Rectal smooth muscle tissue (tissue), 1 donor: ENCODE data around the gene PIK3CD.

Experiments used
- H3K27ac ChIP-seq: one replicate; pipeline ENCODE4 v1.7.0; 2013; ENCODE audit warnings: low read depth, low read length, inconsistent platforms
- H3K27me3 ChIP-seq: one replicate; pipeline ENCODE4 v1.7.0; 2013; ENCODE audit warnings: low read length; ENCODE audit not compliant: control insufficient read depth, insufficient read depth
- H3K36me3 ChIP-seq: one replicate; pipeline ENCODE4 v1.7.0; 2013; ENCODE audit warnings: low read length; ENCODE audit not compliant: control insufficient read depth, insufficient read depth
- H3K4me1 ChIP-seq: one replicate; pipeline ENCODE4 v1.7.0; 2013; ENCODE audit warnings: low read length; ENCODE audit not compliant: control insufficient read depth, insufficient read depth
- H3K4me3 ChIP-seq: one replicate; pipeline ENCODE4 v1.7.0; 2013; ENCODE audit warnings: low read length
- H3K9ac ChIP-seq: one replicate; pipeline ENCODE4 v1.7.0; 2013; ENCODE audit warnings: low read length

The PIK3CD gene

DNA sequence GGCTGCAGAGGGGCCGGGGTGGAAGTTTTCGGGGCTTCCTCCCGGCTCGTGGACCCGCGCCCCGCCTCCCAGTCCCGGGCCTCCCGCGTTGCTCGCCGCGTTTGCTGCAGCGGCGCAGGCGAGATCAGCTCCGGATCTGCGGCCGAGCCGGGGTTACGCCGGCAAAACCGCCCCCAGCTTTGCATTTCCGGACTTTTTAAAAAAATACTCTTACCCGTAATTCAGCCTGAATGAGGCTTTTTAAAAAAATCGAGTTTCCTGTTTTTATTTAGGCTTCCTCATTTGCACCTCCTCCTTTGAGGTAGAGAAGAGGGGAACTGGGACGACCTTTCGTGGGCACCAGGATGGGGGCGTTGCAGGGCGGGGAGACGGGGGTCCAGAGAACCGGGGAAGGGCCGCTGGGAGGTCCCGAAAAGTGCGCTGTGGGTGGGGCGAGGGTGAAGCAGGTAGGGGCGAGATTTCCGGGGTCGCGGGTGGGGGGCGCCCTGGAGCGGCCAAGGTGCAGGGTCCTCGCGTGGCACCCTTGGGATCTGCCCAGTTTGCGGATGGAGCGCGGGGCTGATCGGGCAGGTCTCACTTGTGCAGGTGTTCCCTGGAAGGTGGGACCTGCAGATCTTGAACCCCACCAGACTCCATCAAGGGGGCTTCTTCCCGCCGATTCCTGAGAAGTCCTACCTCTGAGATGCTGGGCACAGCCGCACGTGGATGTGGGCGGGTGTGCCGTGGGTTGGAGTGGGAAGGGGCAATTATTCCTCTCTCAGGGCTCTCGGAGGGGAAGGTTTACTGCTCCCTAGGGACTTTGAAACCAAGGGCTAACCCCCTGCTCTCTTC, 1.1 kb downstream of the PIK3CD start:
- H3K36me3 ChIP-seq: no peaks in the 10 kb centered on the region
- H3K4me3 ChIP-seq: peak overlapping the region; percentile 58
- H3K27me3 ChIP-seq: peaks cover 3% of the 10 kb centered on the region
- no peak overlapping the region for H3K9ac ChIP-seq
- H3K27ac ChIP-seq: no peak overlapping the region
- no peaks in the 10 kb centered on the region for H3K4me1 ChIP-seq

DNA sequence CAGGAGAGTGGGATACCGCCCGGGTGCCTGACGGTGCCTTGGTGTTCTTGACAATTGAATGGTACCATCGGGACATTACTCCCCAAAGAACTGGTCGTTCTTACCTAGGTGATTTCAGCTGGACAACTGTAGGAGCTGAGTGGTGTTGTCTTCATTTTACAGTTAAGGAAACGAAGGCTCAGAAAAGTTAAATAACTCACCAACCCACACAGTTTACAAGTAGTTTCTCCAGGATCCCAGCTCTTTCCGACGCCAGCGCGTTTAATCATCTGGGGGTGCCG, 1.6 kb downstream of the PIK3CD start:
- H3K4me1 ChIP-seq: no peaks in the 10 kb centered on the region

GRCh38 chr1:9653491-9654050, 2.0 kb downstream of the PIK3CD start:
- peak overlapping the region; percentile 58 for H3K4me3 ChIP-seq
- no peak overlapping the region for H3K27ac ChIP-seq
- no peaks in the 10 kb centered on the region for H3K36me3 ChIP-seq

More for the DNA sequence above, 1.6 kb downstream of the PIK3CD start:
- no peak overlapping the region for H3K9ac ChIP-seq
- peak overlapping the region; percentile 58 for H3K4me3 ChIP-seq
- H3K27me3 ChIP-seq: peaks cover 3% of the 10 kb centered on the region
- H3K27ac ChIP-seq: no peak overlapping the region
- no peaks in the 10 kb centered on the region for H3K36me3 ChIP-seq

DNA sequence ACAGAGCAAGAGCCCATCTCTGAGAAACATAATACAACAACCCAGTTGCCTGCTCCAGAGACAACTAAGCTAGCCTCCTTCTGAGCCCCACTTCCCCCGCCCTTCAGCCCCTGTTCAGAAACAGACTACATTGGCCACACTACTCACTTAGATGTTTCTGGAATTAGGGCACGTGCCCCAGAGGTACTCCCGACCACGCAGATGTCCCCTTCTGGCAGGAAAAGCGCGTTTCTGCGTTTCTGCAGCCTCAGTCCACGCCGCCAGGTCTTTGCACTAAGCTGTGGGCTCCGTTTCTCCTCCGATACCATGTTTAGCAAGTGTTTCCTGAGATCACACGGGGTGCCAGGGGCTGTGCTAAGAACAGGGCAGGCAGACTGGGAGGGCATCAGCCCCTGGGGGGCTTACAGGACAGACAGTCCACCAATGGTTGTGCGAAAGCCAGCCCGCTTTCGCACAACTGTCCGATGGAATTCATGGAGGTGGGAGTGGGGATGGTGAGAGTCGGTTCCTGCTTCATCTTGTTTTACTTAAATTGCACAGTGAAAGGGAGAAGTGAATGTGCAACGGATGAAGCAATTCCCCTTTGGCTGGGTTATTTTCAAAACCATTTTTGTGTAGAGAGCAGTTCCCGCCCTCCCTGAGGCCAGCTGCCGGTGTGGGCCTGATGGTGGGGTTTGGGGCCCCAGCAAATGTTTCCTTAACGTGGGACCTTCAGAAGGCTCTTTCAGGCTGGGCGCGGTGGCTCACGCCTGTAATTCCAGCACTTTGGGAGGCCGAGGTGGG, 2.7 kb downstream of the PIK3CD start:
- Histone ChIP-seq H3K9ac (no peak overlapping the region), H3K4me3 (peak overlapping the region; percentile 11), H3K36me3 (no peaks in the 10 kb centered on the region), H3K27ac (no peak overlapping the region), H3K27me3 (peaks cover 3% of the 10 kb centered on the region), H3K4me1 (no peaks in the 10 kb centered on the region)

More at GRCh38 chr1:9653491-9654050, 2.0 kb downstream of the PIK3CD start:
- Histone ChIP-seq H3K4me1 (no peaks in the 10 kb centered on the region), H3K9ac (no peak overlapping the region), H3K27me3 (peaks cover 3% of the 10 kb centered on the region)

DNA sequence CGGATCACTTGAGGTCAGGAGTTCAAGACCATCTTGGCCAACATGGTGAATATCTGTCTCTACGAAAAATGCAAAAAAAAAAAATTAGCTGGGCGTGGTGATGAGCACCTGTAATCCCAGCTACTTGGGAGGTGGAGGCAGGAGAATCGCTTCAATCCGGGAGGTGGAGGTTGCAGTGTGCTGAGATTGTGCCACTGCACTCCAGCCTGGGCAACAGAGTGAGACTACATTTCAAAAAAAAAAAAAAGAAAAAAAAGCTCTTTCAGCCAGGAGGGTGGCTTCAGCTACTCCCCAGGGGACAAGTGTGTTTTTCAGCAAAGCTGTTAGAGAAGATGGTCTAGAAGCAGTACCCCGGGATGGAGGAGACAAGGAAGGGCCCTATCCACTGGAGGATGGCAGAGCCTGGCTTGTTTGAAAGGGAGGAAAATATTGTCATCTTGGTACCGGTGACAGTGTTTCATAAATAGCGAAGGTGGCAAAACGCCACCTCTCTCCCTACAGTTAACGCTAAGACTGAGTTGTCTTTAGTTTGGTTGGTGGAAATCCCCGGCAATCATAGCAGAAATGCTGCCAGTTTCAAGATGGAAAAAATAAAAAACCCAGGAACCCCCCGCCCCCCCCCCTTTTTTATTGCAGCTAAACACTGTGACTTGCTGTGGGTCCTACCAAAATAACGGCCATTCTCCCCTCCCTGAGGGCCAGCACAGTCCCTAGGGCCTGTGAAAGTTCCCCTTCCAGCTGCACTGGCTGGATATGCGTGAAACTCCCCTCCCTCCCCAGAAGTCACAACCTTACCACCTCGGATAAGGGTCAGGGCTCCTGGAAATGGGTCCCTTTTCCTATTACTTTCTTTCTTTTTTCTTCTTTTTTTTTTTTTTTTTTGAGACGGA, 3.5 kb downstream of the PIK3CD start:
- H3K9ac ChIP-seq: no peak overlapping the region
- H3K36me3 ChIP-seq: no peaks in the 10 kb centered on the region
- peaks cover 3% of the 10 kb centered on the region for H3K27me3 ChIP-seq
- no peaks in the 10 kb centered on the region for H3K4me1 ChIP-seq
- peak overlapping the region; percentile 21 for H3K4me3 ChIP-seq
- H3K27ac ChIP-seq: no peak overlapping the region

GRCh38 chr1:9655836-9656235, 4.3 kb downstream of the PIK3CD start:
- Histone ChIP-seq H3K4me3 (no peak overlapping the region), H3K36me3 (no peaks in the 10 kb centered on the region), H3K9ac (no peak overlapping the region), H3K27me3 (peaks cover 3% of the 10 kb centered on the region), H3K4me1 (no peaks in the 10 kb centered on the region), H3K27ac (no peak overlapping the region)

DNA sequence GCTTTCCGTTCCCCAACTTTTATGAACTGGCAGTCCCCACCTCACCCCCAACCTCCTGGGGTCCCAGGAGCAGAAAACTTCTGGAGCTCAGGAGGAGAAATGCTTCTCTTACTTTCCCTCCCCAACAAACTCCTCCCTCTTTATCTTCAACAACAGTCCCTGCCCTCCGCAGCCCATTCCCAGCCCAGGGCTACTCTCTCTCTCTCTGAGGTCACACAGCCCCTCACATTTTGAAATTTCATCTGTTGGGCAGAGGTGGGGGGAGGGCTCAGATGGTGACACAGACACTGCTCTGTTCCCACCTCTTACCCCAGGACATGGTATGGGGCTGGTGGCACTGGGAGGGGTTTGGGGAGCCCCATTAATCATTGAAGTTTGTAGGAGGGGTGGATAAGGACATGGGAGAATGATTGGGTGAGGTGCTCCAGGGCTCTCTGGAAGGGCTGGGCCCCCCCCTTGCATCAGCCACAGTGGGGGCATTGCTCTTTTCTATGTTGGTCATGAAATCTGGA, 6.0 kb downstream of the PIK3CD start:
- Histone ChIP-seq H3K9ac (no peak overlapping the region), H3K27me3 (peaks cover 3% of the 10 kb centered on the region)

GRCh38 chr1:9658199-9658598, 6.7 kb downstream of the PIK3CD start:
- no peaks in the 10 kb centered on the region for H3K4me1 ChIP-seq
- no peaks in the 10 kb centered on the region for H3K36me3 ChIP-seq
- H3K27me3 ChIP-seq: peaks cover 3% of the 10 kb centered on the region
- H3K27ac ChIP-seq: no peak overlapping the region
- no peak overlapping the region for H3K9ac ChIP-seq
- H3K4me3 ChIP-seq: no peak overlapping the region

More for the DNA sequence above, 6.0 kb downstream of the PIK3CD start:
- H3K27ac ChIP-seq: no peak overlapping the region
- H3K4me1 ChIP-seq: no peaks in the 10 kb centered on the region
- H3K36me3 ChIP-seq: no peaks in the 10 kb centered on the region
- H3K4me3 ChIP-seq: no peak overlapping the region

DNA sequence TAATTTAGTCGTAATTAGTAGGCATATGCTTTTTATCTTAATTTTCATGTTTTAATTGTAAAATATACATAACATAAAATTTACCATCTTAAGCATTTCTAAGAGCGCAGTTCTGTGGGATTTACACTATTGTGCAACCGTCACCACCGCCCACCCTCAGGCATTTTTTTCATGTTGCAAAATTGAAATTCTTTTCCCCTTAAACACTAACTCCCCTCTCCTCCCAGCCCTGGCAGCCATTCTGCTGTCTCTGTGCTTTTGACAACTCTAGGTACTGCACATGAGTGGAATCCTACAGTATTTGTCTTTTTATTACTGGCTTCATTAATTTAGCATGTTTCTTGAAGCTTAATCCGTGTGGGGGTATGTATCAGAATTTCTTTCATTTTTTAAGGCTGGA, 7.8 kb downstream of the PIK3CD start:
- no peaks in the 10 kb centered on the region for H3K36me3 ChIP-seq
- no peak overlapping the region for H3K4me3 ChIP-seq
- H3K4me1 ChIP-seq: no peaks in the 10 kb centered on the region
- H3K27me3 ChIP-seq: peaks cover 3% of the 10 kb centered on the region
- no peak overlapping the region for H3K9ac ChIP-seq
- no peak overlapping the region for H3K27ac ChIP-seq

DNA sequence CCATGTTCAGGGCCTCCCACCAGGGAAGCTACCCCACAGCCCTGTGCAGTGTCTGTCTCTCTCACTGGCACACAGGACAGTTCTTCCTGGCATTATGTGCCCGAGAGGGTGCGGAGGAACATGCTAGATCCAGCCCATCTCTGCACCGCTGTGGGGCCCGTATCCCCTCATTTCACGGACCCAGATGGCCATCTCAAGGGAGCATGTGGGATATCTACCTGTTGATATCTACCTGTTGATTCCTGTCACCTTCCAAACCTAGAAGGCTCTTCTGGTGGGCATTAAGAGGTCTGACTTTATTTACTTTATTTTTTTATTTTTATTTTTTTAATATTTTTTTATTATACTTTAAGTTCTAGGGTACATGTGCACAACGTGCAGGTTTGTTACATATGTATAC, 11.7 kb downstream of the PIK3CD start:
- H3K4me1 ChIP-seq: no peaks in the 10 kb centered on the region
- H3K27ac ChIP-seq: no peak overlapping the region
- no peaks in the 10 kb centered on the region for H3K36me3 ChIP-seq

DNA sequence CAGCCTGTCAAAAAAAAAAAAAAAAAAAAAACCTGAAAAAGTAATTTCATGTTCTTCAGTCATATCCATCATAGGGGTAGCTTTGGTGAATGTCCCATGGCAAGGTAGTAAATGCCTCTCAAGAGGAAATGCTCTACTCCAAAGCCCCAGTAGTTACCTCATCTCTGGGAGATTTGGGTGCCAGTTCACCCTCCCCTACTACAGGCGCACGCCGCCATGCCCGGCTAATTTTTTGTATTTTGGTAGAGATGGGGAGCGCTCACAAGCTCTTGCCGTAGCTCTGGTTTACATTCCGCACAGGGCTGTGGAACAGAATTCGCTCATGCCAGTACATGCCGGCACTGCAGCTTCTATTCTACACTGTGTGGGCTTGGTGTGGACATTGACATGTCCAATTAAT, 13.7 kb downstream of the PIK3CD start:
- no peak overlapping the region for H3K4me3 ChIP-seq
- no peaks in the 10 kb centered on the region for H3K36me3 ChIP-seq
- no peaks in the 10 kb centered on the region for H3K27me3 ChIP-seq
- H3K4me1 ChIP-seq: no peaks in the 10 kb centered on the region
- H3K9ac ChIP-seq: no peak overlapping the region
- no peak overlapping the region for H3K27ac ChIP-seq

More for the DNA sequence above, 11.7 kb downstream of the PIK3CD start:
- no peak overlapping the region for H3K4me3 ChIP-seq
- H3K9ac ChIP-seq: no peak overlapping the region
- H3K27me3 ChIP-seq: no peaks in the 10 kb centered on the region

GRCh38 chr1:9668080-9668479, 16.5 kb downstream of the PIK3CD start:
- H3K27me3 ChIP-seq: no peaks in the 10 kb centered on the region

More at GRCh38 chr1:9668080-9668479, 16.5 kb downstream of the PIK3CD start:
- H3K27ac ChIP-seq: no peak overlapping the region
- H3K4me3 ChIP-seq: no peak overlapping the region
- no peak overlapping the region for H3K9ac ChIP-seq
- no peaks in the 10 kb centered on the region for H3K36me3 ChIP-seq
- no peaks in the 10 kb centered on the region for H3K4me1 ChIP-seq
